Peyer's patch (tissue), 4 donors: Measurements from ENCODE around the gene KLF3. TPM values are rescaled to one million over a fixed set of nuclear protein-coding genes. Genes with fewer than 3 reads are reported as not detected.

ENCODE experiments used
- DNase-seq, 3 donors: peaks; one replicate each; pipeline ENCODE4 v3.0.0-alpha.2; 2017 to 2019
- H3K27ac ChIP-seq, 4 donors: fragments of 200-600 bp; sonication (generic); one replicate each; pipeline ENCODE4 v1.5.1; 2016 to 2019
- H3K27me3 ChIP-seq, 2 donors: fragments of 200-600 bp; sonication (generic); one replicate each; pipeline ENCODE4 v1.5.1; 2019
- H3K36me3 ChIP-seq, 3 donors: fragments of 200-600 bp; sonication (generic); one replicate each; pipeline ENCODE4 v1.5.1; 2016 to 2019
- H3K4me1 ChIP-seq, 4 donors: fragments of 200-600 bp; sonication (generic); one replicate each; pipeline ENCODE4 v1.5.1; 2016 to 2019
- H3K4me3 ChIP-seq, 4 donors: fragments of 200-600 bp; sonication (generic); 1 replicate in 3 of 4; 2 replicates in 1 of 4; pipeline ENCODE4 v1.5.1; 2016 to 2019; ENCODE audit warnings: mild to moderate bottlenecking in 1 of 4
- H3K9me3 ChIP-seq, 4 donors: fragments of 200-600 bp; sonication (generic); one replicate each; pipeline ENCODE4 v1.5.1; 2016 to 2019; ENCODE audit warnings: mild to moderate bottlenecking in 1 of 4
- CTCF ChIP-seq, 6 experiments: fragments of 450-650 bp in 4 of 6; fragments of 200-600 bp in 2 of 6; sonication (generic) in 1 of 6; IDR thresholded peaks; one replicate each; pipeline ENCODE4 v1.5.1; 2017 to 2019; ENCODE audit warnings: antibody characterized with exemption in 6 of 6, mild to moderate bottlenecking in 3 of 6, moderate library complexity in 1 of 6
- POLR2A ChIP-seq, 2 donors: fragments of 450-650 bp; IDR thresholded peaks; one replicate each; pipeline ENCODE4 v1.5.1; 2017; ENCODE audit warnings: antibody characterized with exemption in 2 of 2, mild to moderate bottlenecking in 2 of 2, moderate library complexity in 2 of 2
- total RNA-seq, 4 donors: library from RNA; depleted of rRNA; stranded (reverse); fragments of >200 nt; gene quantifications; one replicate each; pipeline ENCODE4 v1.1.0, GENCODE V29; 2016

KLF3 gene
- total RNA-seq, 4 donors from 2014 or later, result 36.3 to 128 (median 103) TPM

GRCh38 chr4:38706301-38706700 is 42.3 kb downstream of the KLF3 start:
- H3K27ac ChIP-seq, result no peak overlapping the region
- H3K4me1 ChIP-seq, result no peaks in the 10 kb centered on the region
- H3K36me3 ChIP-seq, result no peaks in the 10 kb centered on the region
- DNase-seq, result no peak
- H3K27me3 ChIP-seq, result no peaks in the 10 kb centered on the region
- H3K4me3 ChIP-seq, result no peak overlapping the region
- TF ChIP-seq CTCF (IDR thresholded peaks at IDR 0.05), result no peak
- TF ChIP-seq POLR2A (IDR thresholded peaks at IDR 0.05), result no peak
- H3K9me3 ChIP-seq, result no peaks in the 10 kb centered on the region

GRCh38 chr4:38710053-38710452 is 46.1 kb downstream of the KLF3 start:
- Histone ChIP-seq H3K4me1 (no peaks in the 10 kb centered on the region), H3K9me3 (peaks cover 0 to 5% (median 0%) of the 10 kb centered on the region in 4 donors), H3K4me3 (no peak overlapping the region), H3K36me3 (no peaks in the 10 kb centered on the region), H3K27me3 (no peaks in the 10 kb centered on the region), H3K27ac (no peak overlapping the region)
- no peak for DNase-seq
- TF ChIP-seq POLR2A (IDR thresholded peaks at IDR 0.05) (no peak), CTCF (IDR thresholded peaks at IDR 0.05) (no peak)

GRCh38 chr4:38711066-38711465 is 47.1 kb downstream of the KLF3 start:
- no peak for DNase-seq
- Histone ChIP-seq H3K9me3 (peaks cover 0 to 5% (median 0%) of the 10 kb centered on the region in 4 donors), H3K27me3 (no peaks in the 10 kb centered on the region), H3K4me3 (no peak overlapping the region), H3K36me3 (no peaks in the 10 kb centered on the region), H3K27ac (no peak overlapping the region), H3K4me1 (no peaks in the 10 kb centered on the region)
- TF ChIP-seq POLR2A (IDR thresholded peaks at IDR 0.05) (no peak), CTCF (IDR thresholded peaks at IDR 0.05) (no peak)

GRCh38 chr4:38715050-38715449 is 51.1 kb downstream of the KLF3 start:
- Histone ChIP-seq H3K4me1 (no peaks in the 10 kb centered on the region), H3K36me3 (no peaks in the 10 kb centered on the region), H3K27me3 (no peaks in the 10 kb centered on the region), H3K4me3 (no peak overlapping the region), H3K9me3 (peaks cover 0 to 5% (median 0%) of the 10 kb centered on the region in 4 donors), H3K27ac (no peak overlapping the region)
- DNase-seq, result no peak
- no peak for TF ChIP-seq POLR2A (IDR thresholded peaks at IDR 0.05)
- no peak for TF ChIP-seq CTCF (IDR thresholded peaks at IDR 0.05)

GRCh38 chr4:38716256-38716655 is 52.3 kb downstream of the KLF3 start:
- Histone ChIP-seq H3K4me3 (no peak overlapping the region), H3K9me3 (peaks cover 0 to 5% (median 0%) of the 10 kb centered on the region in 4 donors), H3K4me1 (no peaks in the 10 kb centered on the region), H3K36me3 (no peaks in the 10 kb centered on the region), H3K27me3 (no peaks in the 10 kb centered on the region), H3K27ac (no peak overlapping the region)
- no peak for DNase-seq
- TF ChIP-seq CTCF (IDR thresholded peaks at IDR 0.05), result no peak
- no peak for TF ChIP-seq POLR2A (IDR thresholded peaks at IDR 0.05)

GRCh38 chr4:38717604-38718003 is 53.6 kb downstream of the KLF3 start:
- no peaks in the 10 kb centered on the region for H3K27me3 ChIP-seq
- H3K4me1 ChIP-seq, result no peaks in the 10 kb centered on the region
- H3K36me3 ChIP-seq, result no peaks in the 10 kb centered on the region
- peaks cover 0 to 2% (median 0%) of the 10 kb centered on the region in 4 donors for H3K9me3 ChIP-seq
- DNase-seq, result no peak
- no peak overlapping the region for H3K4me3 ChIP-seq
- TF ChIP-seq CTCF (IDR thresholded peaks at IDR 0.05) (no peak), POLR2A (IDR thresholded peaks at IDR 0.05) (no peak)
- H3K27ac ChIP-seq, result no peak overlapping the region
